Measurements from ENCODE around the gene SLC9B2. TPM values are rescaled to one million over a fixed set of nuclear protein-coding genes. Genes with fewer than 3 reads are reported as not detected.

SLC9B2 gene
- total and polyA plus RNA-seq, 2 donors (not counting 1 experiment from before 2014, with no cell fraction given), result 16.4 to 37.6 TPM

GRCh38 chr4:103067841-103068547 is 8.6 kb downstream of the SLC9B2 start:
- no peak for ATAC-seq (ENCODE audit: low read depth)
- ChIA-PET POLR2A (no interaction called here), CTCF (no interaction called here)
- TF ChIP-seq EZH2 (IDR thresholded peaks at IDR 0.05; ENCODE audit: borderline replicate concordance, insufficient read depth, low read depth, low read length, poor library complexity, severe bottlenecking), result no peak
- TF ChIP-seq CTCF (IDR thresholded peaks at IDR 0.05), result no peak
- H3K27ac Mint-ChIP-seq, result no peak overlapping the region
- H3K36me3 ChIP-seq (replicated peaks in 1 of 2; ENCODE audit: control extremely low read depth in 1 of 2, control insufficient read depth in 1 of 2, extremely low read depth in 1 of 2, insufficient read depth in 2 of 2, low read length in 1 of 2), result peaks cover 0 to 2% of the 10 kb centered on the region in 2 experiments
- no peaks in the 10 kb centered on the region for H3K27me3 ChIP-seq (replicated peaks in 1 of 4; ENCODE audit: control extremely low read depth in 1 of 4, control insufficient read depth in 3 of 4, insufficient read depth in 4 of 4, low read length in 3 of 4)
- no peak overlapping the region for H3K4me3 Mint-ChIP-seq
- no peaks in the 10 kb centered on the region for H3K27me3 Mint-ChIP-seq
- no peak overlapping the region for H3K4me3 ChIP-seq (ENCODE audit: control extremely low read depth in 1 of 5, extremely low read depth in 1 of 5, insufficient read depth in 1 of 5, low read depth in 2 of 5, low read length in 4 of 5)
- H3K4me1 Mint-ChIP-seq, result peaks cover 7% of the 10 kb centered on the region
- H3K27ac ChIP-seq (ENCODE audit: low read length in 2 of 2), result no peak overlapping the region
- H2AFZ ChIP-seq (ENCODE audit: insufficient read depth, low read depth, low read length, poor library complexity, severe bottlenecking), result no peak overlapping the region
- no peak overlapping the region for H3K9ac ChIP-seq (ENCODE audit: low read length)
- no peaks in the 10 kb centered on the region for H3K9me3 Mint-ChIP-seq (ENCODE audit: insufficient read depth)
- H4K20me1 ChIP-seq (ENCODE audit: control insufficient read depth, insufficient read depth, low read length, poor library complexity, severe bottlenecking), result no peaks in the 10 kb centered on the region
- intact Hi-C loops (cut with micrococcal nuclease), result no loop called here
- no peaks in the 10 kb centered on the region for H3K4me1 ChIP-seq (ENCODE audit: control insufficient read depth in 2 of 2, insufficient read depth in 2 of 2, low read length in 2 of 2)
- no peak for DNase-seq
- no peaks in the 10 kb centered on the region for H3K9me3 ChIP-seq (ENCODE audit: control extremely low read depth in 1 of 3, control insufficient read depth in 2 of 3, insufficient read depth in 1 of 3, low read length in 2 of 3)
- no peak overlapping the region for H3K4me2 ChIP-seq (replicated peaks; ENCODE audit: low read depth, low read length, poor library complexity, severe bottlenecking)
- H3K79me2 ChIP-seq (ENCODE audit: control insufficient read depth, insufficient read depth, low read length), result peaks cover 16% of the 10 kb centered on the region
- WGBS (ENCODE audit: insufficient coverage), result no CpG with 5 or more reads among the region's 2 CpGs

- ATAC-seq (ENCODE audit: low read depth) (no peak), DNase-seq (no peak)
- H3K27ac ChIP-seq (ENCODE audit: low read length in 2 of 2), result no peak overlapping the region
- intact Hi-C loops (cut with micrococcal nuclease), result no loop called here
- no peak overlapping the region for H3K4me2 ChIP-seq (replicated peaks; ENCODE audit: low read depth, low read length, poor library complexity, severe bottlenecking)
- peaks cover 0 to 7% (median 1%) of the 10 kb centered on the region in 3 donors for H3K9me3 ChIP-seq (ENCODE audit: control extremely low read depth in 1 of 3, control insufficient read depth in 2 of 3, insufficient read depth in 1 of 3, low read length in 2 of 3)
- Mint-ChIP-seq H3K4me1 (no peaks in the 10 kb centered on the region), H3K9me3 (ENCODE audit: insufficient read depth) (no peaks in the 10 kb centered on the region), H3K27ac (no peak overlapping the region), H3K27me3 (no peaks in the 10 kb centered on the region), H3K4me3 (no peak overlapping the region)
- H3K9ac ChIP-seq (ENCODE audit: low read length), result no peak overlapping the region
- POLR2A ChIA-PET, result no interaction called here
- H3K79me2 ChIP-seq (ENCODE audit: control insufficient read depth, insufficient read depth, low read length), result no peaks in the 10 kb centered on the region
- WGBS (ENCODE audit: insufficient coverage), result 100% methylated on average over 1 of the region's 2 CpGs
- H3K4me1 ChIP-seq (ENCODE audit: control insufficient read depth in 2 of 2, insufficient read depth in 2 of 2, low read length in 2 of 2), result no peaks in the 10 kb centered on the region
- CTCF ChIA-PET, result interaction anchor here (1.6 kb wide), 1 partner anchor 34 kb away, joined by 3 read pairs; no protein-coding TSS in a partner anchor
- H2AFZ ChIP-seq (ENCODE audit: insufficient read depth, low read depth, low read length, poor library complexity, severe bottlenecking), result no peak overlapping the region
- H4K20me1 ChIP-seq (ENCODE audit: control insufficient read depth, insufficient read depth, low read length, poor library complexity, severe bottlenecking), result no peaks in the 10 kb centered on the region
- no peaks in the 10 kb centered on the region for H3K36me3 ChIP-seq (replicated peaks in 1 of 2; ENCODE audit: control extremely low read depth in 1 of 2, control insufficient read depth in 1 of 2, extremely low read depth in 1 of 2, insufficient read depth in 2 of 2, low read length in 1 of 2)
- no peaks in the 10 kb centered on the region for H3K27me3 ChIP-seq (replicated peaks in 1 of 4; ENCODE audit: control extremely low read depth in 1 of 4, control insufficient read depth in 3 of 4, insufficient read depth in 4 of 4, low read length in 3 of 4)
- no peak overlapping the region for H3K4me3 ChIP-seq (ENCODE audit: control extremely low read depth in 1 of 5, extremely low read depth in 1 of 5, insufficient read depth in 1 of 5, low read depth in 2 of 5, low read length in 4 of 5)
- TF ChIP-seq CTCF (IDR thresholded peaks at IDR 0.05) (no peak), EZH2 (IDR thresholded peaks at IDR 0.05; ENCODE audit: borderline replicate concordance, insufficient read depth, low read depth, low read length, poor library complexity, severe bottlenecking) (no peak)
Measured at GRCh38 chr4:103060453-103061148, 16.0 kb downstream of the SLC9B2 start.

Measured in B cell (primary cell).